RWPE1 (cell line): ENCODE data around the gene CD63.

ENCODE experiments used
- CTCF ChIA-PET: fragments of 350-600 bp; sonication (Branson Sonifier 250); formaldehyde crosslinking; extraction: SDS; loops from one replicate; lab custom pipeline; 2021; lab: Yijun Ruan, JAX
- POLR2A ChIA-PET: fragments of 400-600 bp; formaldehyde crosslinking; extraction: SDS; loops from one replicate; lab custom pipeline; 2020; ENCODE audit warnings: antibody characterized with exemption; ENCODE audit not compliant: low non-redundant PET; lab: Yijun Ruan, JAX
- DNase-seq: peaks from one replicate; pipeline ENCODE4 v3.0.0; 2012; ENCODE audit warnings: low spot score
- H3K27ac ChIP-seq: fragments of 450-650 bp; 2 replicates; pipeline ENCODE4 v1.5.1; 2017
- CTCF ChIP-seq: fragments of 450-650 bp; conservative IDR thresholded peaks from 2 replicates; pipeline ENCODE4 v1.5.1; 2017; ENCODE audit warnings: low read depth, mild to moderate bottlenecking

Gene CD63, protein sequence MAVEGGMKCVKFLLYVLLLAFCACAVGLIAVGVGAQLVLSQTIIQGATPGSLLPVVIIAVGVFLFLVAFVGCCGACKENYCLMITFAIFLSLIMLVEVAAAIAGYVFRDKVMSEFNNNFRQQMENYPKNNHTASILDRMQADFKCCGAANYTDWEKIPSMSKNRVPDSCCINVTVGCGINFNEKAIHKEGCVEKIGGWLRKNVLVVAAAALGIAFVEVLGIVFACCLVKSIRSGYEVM

DNA sequence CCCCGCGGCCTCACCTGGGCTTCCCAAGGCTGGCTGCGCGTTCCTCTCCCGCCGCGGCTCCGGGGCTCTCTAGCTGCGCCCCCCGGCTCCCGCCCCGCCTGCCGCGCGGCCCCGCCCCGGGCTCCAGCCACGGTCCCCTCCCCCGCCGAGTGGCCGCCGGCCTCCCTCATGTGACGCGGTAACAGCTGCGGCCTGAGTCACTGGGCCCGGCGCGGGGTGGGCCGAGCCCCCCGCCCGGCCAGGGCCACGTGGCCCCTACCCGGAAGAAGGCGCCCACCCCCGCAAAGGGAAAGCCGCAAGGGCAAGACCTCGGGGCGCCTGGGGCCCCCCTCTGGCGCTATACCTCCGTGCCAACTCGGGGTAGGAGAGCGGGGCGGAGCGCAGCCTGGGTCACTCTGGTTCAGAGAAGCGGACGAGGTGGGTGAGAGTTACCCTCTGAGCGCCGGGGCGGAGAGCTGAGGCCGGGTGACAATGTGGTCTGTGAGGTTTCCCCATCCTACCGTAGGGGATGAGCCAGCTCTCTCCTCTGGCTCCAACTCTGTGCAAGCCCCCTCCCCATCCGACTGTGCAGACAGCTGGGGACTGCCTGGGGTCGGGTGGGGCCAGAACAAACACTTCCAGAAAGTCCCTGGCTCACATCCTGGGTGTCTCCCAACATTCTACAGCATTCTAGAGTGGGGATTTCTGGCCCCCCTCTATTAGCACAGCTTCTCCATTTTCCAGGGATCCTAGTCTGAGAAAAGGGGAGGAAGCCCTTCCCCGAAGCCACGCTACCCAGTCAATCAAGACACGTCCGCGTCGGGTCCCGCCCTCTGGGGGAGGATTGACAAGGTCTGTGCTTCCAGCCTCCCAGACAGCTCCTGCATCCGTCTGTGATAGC is at the start of gene CD63:
Gene CD63 (minus strand): TSS at position 71 of the 880 bp plus-strand sequence. CDS start 668 bp downstream, outside the sequence.
- peak within 1 kb of the TSS; percentile 99 for H3K27ac ChIP-seq
- DNase-seq, result peak; percentile 96
- ChIA-PET POLR2A (interaction anchor here (0.5 kb wide), 2 partner anchors 318 to 332 kb away, joined by 3 read pairs; no protein-coding TSS in a partner anchor), CTCF (interaction anchor here (0.5 to 1.3 kb wide), 3 partner anchors 9 to 33 kb away, joined by 3 to 5 read pairs (median 4); partner anchors contain the start of gene RDH5)
- TF ChIP-seq CTCF, result no peak

DNA sequence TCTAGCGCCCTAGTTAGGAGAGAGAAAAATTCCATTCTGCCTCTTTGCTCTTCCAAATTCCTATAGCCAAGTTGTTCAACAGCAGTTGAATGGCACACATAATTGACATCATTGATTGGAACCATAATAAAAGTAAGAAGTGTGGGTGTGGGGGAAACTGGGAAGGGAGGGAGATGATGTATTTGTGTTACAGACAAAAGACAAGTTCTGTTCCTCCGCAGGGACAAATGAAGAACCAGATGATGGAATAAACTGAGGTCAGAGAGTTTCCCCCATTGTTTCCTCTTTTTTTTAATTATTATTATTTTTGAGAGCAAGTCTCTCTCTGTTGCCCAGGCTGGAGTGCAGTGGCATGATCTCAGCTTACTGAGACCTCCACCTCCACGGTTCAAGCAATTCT is 49.0 kb upstream of the CD63 start:
- ChIA-PET CTCF (no interaction called here), POLR2A (no interaction called here)
- H3K27ac ChIP-seq, result no peak overlapping the region
- DNase-seq, result no peak
- TF ChIP-seq CTCF, result no peak

- DNase-seq, result no peak
- ChIA-PET POLR2A (no interaction called here), CTCF (no interaction called here)
- TF ChIP-seq CTCF, result no peak
- H3K27ac ChIP-seq, result no peak overlapping the region
Observed at GRCh38 chr12:55771736-55772135, 42.9 kb upstream of the CD63 start.

GRCh38 chr12:55767156-55767555 is 38.3 kb upstream of the CD63 start:
- CTCF ChIA-PET, result no interaction called here

DNA sequence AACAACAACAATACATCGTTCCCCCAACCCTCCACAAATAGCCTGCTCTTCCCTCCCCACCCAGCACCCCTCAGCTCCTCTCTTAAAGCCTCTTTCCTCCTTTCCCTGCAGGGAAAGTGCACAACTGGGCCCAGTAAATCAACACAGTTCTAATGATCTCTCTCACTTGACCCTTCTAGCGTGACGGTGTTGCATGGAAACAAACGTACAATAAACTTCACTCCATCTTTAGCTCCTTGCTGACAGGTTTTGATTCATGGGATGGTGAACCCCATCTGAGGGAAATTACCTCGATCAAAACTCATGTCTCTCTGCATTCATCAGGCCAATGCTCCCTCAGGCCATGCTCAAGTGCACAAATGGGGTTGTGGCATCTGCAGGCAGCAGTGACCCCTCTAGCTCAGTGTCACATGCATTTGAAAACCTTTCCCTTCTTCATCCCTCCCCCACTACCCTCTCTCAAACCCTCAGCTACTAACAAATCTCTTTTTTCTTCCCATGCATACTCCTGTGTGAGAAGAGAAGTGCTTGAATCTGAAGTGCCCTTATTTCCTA is 37.0 kb upstream of the CD63 start:
- no peak for DNase-seq
- ChIA-PET POLR2A (no interaction called here), CTCF (interaction anchor here (0.6 kb wide), 1 partner anchor 350 kb away, joined by 5 read pairs; no protein-coding TSS in a partner anchor)
- no peak overlapping the region for H3K27ac ChIP-seq
- no peak for TF ChIP-seq CTCF

More at GRCh38 chr12:55767156-55767555, 38.3 kb upstream of the CD63 start:
- POLR2A ChIA-PET, result no interaction called here
- no peak for TF ChIP-seq CTCF
- H3K27ac ChIP-seq, result no peak overlapping the region
- no peak for DNase-seq

- CTCF ChIA-PET, result no interaction called here
- TF ChIP-seq CTCF, result no peak
- no peak overlapping the region for H3K27ac ChIP-seq
- POLR2A ChIA-PET, result no interaction called here
- DNase-seq, result no peak
Observed at GRCh38 chr12:55762646-55763045, 33.8 kb upstream of the CD63 start.
